Cardiac muscle cell (in vitro differentiated cells and primary cell): ENCODE data around the gene MICU1. TPM values are rescaled to one million over a fixed set of nuclear protein-coding genes. Genes with fewer than 3 reads are reported as not detected.

Experiments
- DNase-seq, 2 donors: peaks; one replicate each; pipeline versions ENCODE4 v3.0.0 to v3.0.0-alpha.2; 2010 to 2017; ENCODE audit warnings: low read depth in 1 of 2, low spot score in 1 of 2
- H3K27ac ChIP-seq: fragments of 200-600 bp; sonication (generic); 2 replicates; pipeline ENCODE4 v1.5.1; 2016
- H3K27me3 ChIP-seq: fragments of 200-600 bp; sonication (generic); 2 replicates; pipeline ENCODE4 v1.6.0; 2016; ENCODE audit warnings: control low read depth
- H3K36me3 ChIP-seq: fragments of 200-600 bp; sonication (generic); 2 replicates; pipeline ENCODE4 v1.5.1; 2016; ENCODE audit warnings: control low read depth
- H3K4me1 ChIP-seq: fragments of 200-600 bp; sonication (generic); 2 replicates; pipeline ENCODE4 v1.8.1; 2017; ENCODE audit warnings: low read depth, mild to moderate bottlenecking, mixed run types
- H3K4me3 ChIP-seq: fragments of 200-600 bp; sonication (generic); 2 replicates; pipeline ENCODE4 v1.5.1; 2016; ENCODE audit warnings: mild to moderate bottlenecking
- H3K9me3 ChIP-seq: fragments of 200-600 bp; sonication (generic); 2 replicates; pipeline ENCODE4 v1.5.1; 2017; ENCODE audit warnings: low read depth, mild to moderate bottlenecking, control low read depth
- polyA plus RNA-seq: library from polyadenylated mRNA; unstranded; fragments of >200 nt; fragmentation: Nextera tagmentation; extraction: Ambion mirVana; gene quantifications from 2 replicates; pipeline ENCODE4 v1.2.1, GENCODE V29; 2016
- total RNA-seq: library from RNA; depleted of rRNA; stranded (reverse); fragments of >200 nt; gene quantifications from 2 replicates; pipeline ENCODE4 v1.2.3, GENCODE V29; 2016
- TF ChIP-seq, protein P1 (sequence below): IDR thresholded peaks from 2 replicates; pipeline ENCODE4 v1.5.1; 2012; ENCODE audit warnings: low read depth, mild to moderate bottlenecking, low read length

Gene MICU1
- total and polyA plus RNA-seq, 2 experiments from 2014 or later = 48.3 to 53.2 TPM

DNA sequence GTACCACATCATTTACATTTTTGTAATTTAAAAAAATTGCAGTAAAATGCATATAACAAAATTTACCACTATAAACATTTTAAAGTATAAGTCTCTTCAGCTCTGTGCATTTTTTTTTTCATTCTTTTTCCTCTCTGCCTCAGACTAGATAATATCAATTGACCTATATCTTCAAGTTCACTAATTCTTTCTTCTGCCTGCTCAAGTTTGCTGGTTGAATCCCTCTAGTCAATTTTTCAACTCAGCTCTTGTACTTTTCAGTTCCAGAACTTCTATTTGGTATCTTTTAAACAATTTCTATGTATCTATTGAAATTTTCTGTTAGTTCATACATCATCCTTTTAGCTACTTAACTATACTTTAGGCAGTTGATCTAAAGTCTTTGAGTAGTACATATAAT, 112.0 kb downstream of the MICU1 start:
- no peaks in the 10 kb centered on the region for H3K36me3 ChIP-seq
- H3K27me3 ChIP-seq = no peaks in the 10 kb centered on the region
- H3K4me1 ChIP-seq = no peaks in the 10 kb centered on the region
- no peak overlapping the region for H3K27ac ChIP-seq
- H3K4me3 ChIP-seq = no peak overlapping the region
- DNase-seq = no peak
- no peaks in the 10 kb centered on the region for H3K9me3 ChIP-seq
- TF ChIP-seq, protein P1, sequence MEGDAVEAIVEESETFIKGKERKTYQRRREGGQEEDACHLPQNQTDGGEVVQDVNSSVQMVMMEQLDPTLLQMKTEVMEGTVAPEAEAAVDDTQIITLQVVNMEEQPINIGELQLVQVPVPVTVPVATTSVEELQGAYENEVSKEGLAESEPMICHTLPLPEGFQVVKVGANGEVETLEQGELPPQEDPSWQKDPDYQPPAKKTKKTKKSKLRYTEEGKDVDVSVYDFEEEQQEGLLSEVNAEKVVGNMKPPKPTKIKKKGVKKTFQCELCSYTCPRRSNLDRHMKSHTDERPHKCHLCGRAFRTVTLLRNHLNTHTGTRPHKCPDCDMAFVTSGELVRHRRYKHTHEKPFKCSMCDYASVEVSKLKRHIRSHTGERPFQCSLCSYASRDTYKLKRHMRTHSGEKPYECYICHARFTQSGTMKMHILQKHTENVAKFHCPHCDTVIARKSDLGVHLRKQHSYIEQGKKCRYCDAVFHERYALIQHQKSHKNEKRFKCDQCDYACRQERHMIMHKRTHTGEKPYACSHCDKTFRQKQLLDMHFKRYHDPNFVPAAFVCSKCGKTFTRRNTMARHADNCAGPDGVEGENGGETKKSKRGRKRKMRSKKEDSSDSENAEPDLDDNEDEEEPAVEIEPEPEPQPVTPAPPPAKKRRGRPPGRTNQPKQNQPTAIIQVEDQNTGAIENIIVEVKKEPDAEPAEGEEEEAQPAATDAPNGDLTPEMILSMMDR = no peak

DNA sequence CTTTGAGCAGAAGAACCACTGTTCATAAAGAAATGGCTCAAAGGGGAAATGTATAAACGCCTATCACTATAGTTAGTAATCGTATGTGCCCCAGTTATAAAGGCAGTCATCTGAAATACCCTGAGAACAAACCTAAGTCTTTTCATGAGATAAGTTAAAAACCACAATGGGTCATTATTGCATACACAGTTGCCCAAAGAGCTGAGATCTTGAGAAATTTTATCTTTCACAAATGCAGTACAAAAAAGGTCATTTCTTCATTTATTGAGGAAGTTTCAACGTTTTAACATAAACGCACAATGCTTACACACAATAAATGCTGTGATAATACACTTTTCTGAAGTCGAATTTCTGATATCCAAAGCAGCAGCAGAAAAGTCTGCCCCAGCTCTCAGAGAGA, 114.4 kb downstream of the MICU1 start:
- TF ChIP-seq, protein P1 = no peak

DNA sequence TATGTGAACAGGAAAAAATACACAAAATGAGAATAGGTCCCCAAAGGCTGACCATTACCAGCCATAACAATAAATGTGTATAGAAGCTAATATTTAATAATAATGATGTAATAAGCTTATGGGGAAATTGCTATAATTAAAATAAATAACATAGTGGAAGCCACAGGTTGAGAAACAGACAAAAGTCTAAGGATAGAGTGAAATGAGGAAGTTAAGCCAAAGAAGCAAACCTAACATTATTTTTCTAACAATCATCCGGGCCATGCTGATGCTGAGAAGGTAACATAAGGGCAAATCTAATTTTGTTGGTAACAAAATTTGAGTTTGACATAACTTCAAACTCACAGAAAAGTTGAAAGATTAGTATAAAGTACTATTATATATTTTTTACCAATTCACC, 115.9 kb downstream of the MICU1 start:
- TF ChIP-seq, protein P1 = no peak
- Histone ChIP-seq H3K4me1 (peaks cover 10% of the 10 kb centered on the region), H3K27ac (no peak overlapping the region), H3K36me3 (no peaks in the 10 kb centered on the region), H3K27me3 (no peaks in the 10 kb centered on the region), H3K9me3 (no peaks in the 10 kb centered on the region), H3K4me3 (no peak overlapping the region)
- no peak for DNase-seq

More for the DNA sequence above, 114.4 kb downstream of the MICU1 start:
- H3K36me3 ChIP-seq = no peaks in the 10 kb centered on the region
- H3K4me3 ChIP-seq = no peak overlapping the region
- H3K4me1 ChIP-seq = peaks cover 7% of the 10 kb centered on the region
- no peaks in the 10 kb centered on the region for H3K27me3 ChIP-seq
- no peaks in the 10 kb centered on the region for H3K9me3 ChIP-seq
- no peak overlapping the region for H3K27ac ChIP-seq
- peak in 1 of 2 donors; percentile 57 for DNase-seq

DNA sequence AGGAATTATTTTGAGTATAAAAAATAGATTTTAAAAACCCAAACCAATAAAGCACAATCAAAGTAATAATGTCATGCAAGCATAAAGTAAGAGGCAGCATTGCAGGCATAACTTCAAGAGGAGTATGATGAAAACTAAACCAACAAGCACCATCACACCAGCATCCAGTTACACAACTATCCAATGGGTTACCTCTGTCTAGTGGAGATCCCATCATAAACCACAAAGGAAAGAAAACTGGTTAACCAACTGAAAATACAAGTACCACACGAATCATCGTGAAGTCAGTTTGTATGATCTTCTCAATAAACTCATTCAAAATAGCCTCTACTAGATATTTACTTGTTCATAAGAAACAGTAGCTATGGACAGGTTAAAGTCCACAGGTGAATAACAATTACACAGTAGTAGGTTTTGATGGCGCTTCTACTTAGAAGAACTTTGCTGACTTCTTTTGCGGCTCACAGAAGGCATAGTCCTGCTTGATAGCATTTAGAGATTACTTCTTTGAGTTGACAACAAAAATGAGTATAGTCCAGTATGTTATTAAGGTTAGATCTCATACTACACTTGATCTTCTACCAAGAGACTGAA, 116.6 kb downstream of the MICU1 start:
- TF ChIP-seq, protein P1 = no peak
- H3K9me3 ChIP-seq = no peaks in the 10 kb centered on the region
- H3K27me3 ChIP-seq = no peaks in the 10 kb centered on the region
- H3K4me1 ChIP-seq = peaks cover 10% of the 10 kb centered on the region
- DNase-seq = no peak
- no peak overlapping the region for H3K4me3 ChIP-seq
- no peaks in the 10 kb centered on the region for H3K36me3 ChIP-seq
- H3K27ac ChIP-seq = no peak overlapping the region

DNA sequence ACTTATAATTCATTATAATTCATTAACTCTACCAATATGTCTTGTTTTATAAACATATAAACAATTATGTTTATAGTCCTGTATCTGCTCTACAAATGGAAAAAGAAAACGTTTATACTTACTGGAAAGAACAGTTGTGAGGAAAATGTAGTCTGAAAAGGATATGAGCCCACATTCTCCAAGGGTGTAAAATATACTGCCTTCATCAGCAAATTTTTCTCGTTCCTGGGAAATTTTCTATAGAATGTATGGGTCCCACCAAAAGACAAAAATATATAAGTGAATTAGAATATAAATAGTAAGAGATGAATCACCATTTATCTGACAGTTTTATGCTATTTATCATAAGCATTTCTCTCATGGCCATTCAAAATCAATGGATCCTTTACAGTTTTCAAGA, 117.8 kb downstream of the MICU1 start:
- Histone ChIP-seq H3K4me3 (no peak overlapping the region), H3K27ac (no peak overlapping the region), H3K27me3 (no peaks in the 10 kb centered on the region), H3K4me1 (peaks cover 17% of the 10 kb centered on the region), H3K9me3 (no peaks in the 10 kb centered on the region), H3K36me3 (no peaks in the 10 kb centered on the region)
- no peak for DNase-seq
- TF ChIP-seq, protein P1 = no peak
